Measurements from ENCODE around the gene KMT2C.

KMT2C gene

DNA sequence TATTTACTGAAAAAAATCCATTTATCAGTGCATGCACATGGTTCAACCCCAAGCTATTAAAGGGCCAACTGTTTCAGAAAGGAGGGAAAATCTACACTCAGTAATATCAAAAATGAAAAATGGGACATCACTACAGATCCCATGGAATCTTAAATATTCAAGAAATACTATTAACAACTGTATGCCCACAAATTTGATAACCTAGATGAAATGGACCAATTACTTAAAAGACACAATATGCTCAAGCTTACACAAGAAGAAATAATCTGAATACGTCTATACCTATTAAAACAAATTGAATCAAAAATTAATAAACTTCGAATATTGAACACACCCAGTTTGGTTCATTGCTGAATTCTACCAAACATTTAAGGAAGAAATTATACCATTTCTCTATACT lies 87.9 kb downstream of the KMT2C start:
- TF ChIP-seq TEAD4 (IDR thresholded peaks at IDR 0.05) (no peak), ZBTB7A (IDR thresholded peaks at IDR 0.05; ENCODE audit: low read depth) (no peak), EP300 (IDR thresholded peaks at IDR 0.05; ENCODE audit: borderline replicate concordance) (no peak), CEBPB (IDR thresholded peaks at IDR 0.05) (no peak)
- TF ChIP-seq, protein P1, sequence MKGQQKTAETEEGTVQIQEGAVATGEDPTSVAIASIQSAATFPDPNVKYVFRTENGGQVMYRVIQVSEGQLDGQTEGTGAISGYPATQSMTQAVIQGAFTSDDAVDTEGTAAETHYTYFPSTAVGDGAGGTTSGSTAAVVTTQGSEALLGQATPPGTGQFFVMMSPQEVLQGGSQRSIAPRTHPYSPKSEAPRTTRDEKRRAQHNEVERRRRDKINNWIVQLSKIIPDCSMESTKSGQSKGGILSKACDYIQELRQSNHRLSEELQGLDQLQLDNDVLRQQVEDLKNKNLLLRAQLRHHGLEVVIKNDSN (IDR thresholded peaks at IDR 0.05) = no peak
- TF ChIP-seq, protein P2, sequence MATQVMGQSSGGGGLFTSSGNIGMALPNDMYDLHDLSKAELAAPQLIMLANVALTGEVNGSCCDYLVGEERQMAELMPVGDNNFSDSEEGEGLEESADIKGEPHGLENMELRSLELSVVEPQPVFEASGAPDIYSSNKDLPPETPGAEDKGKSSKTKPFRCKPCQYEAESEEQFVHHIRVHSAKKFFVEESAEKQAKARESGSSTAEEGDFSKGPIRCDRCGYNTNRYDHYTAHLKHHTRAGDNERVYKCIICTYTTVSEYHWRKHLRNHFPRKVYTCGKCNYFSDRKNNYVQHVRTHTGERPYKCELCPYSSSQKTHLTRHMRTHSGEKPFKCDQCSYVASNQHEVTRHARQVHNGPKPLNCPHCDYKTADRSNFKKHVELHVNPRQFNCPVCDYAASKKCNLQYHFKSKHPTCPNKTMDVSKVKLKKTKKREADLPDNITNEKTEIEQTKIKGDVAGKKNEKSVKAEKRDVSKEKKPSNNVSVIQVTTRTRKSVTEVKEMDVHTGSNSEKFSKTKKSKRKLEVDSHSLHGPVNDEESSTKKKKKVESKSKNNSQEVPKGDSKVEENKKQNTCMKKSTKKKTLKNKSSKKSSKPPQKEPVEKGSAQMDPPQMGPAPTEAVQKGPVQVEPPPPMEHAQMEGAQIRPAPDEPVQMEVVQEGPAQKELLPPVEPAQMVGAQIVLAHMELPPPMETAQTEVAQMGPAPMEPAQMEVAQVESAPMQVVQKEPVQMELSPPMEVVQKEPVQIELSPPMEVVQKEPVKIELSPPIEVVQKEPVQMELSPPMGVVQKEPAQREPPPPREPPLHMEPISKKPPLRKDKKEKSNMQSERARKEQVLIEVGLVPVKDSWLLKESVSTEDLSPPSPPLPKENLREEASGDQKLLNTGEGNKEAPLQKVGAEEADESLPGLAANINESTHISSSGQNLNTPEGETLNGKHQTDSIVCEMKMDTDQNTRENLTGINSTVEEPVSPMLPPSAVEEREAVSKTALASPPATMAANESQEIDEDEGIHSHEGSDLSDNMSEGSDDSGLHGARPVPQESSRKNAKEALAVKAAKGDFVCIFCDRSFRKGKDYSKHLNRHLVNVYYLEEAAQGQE (IDR thresholded peaks at IDR 0.05; ENCODE audit: low read depth) = no peak

DNA sequence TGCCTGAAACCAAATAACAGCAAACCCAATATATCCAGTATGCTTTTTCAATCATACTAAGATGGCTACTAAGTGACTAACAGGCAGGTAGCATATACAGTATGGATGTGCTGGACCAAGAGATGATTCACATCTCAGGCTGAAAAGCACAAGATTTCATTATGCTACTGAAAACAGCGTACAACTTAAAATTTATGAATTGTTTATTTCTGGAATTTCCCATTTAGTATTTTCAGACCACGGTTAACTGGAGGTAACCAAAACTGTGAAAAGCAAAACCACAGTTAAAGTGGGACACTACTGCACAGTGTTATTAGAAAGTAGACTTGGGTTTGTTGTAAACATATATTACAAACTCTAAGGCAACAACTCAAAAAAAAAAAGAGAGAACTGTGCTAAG lies 91.5 kb downstream of the KMT2C start:
- no peak for TF ChIP-seq ZBTB7A (IDR thresholded peaks at IDR 0.05; ENCODE audit: low read depth)
- TF ChIP-seq, protein P3, sequence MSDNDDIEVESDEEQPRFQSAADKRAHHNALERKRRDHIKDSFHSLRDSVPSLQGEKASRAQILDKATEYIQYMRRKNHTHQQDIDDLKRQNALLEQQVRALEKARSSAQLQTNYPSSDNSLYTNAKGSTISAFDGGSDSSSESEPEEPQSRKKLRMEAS (IDR thresholded peaks at IDR 0.05) = no peak
- TF ChIP-seq EP300 (IDR thresholded peaks at IDR 0.05; ENCODE audit: borderline replicate concordance) = no peak
- TF ChIP-seq, protein P2 (IDR thresholded peaks at IDR 0.05; ENCODE audit: low read depth) = no peak
- TF ChIP-seq TCF12 (IDR thresholded peaks at IDR 0.05; ENCODE audit: low read depth) = no peak
- no peak for TF ChIP-seq FOXM1 (IDR thresholded peaks at IDR 0.05; ENCODE audit: borderline replicate concordance, low read depth)
- TF ChIP-seq TEAD4 (IDR thresholded peaks at IDR 0.05) = no peak
- TF ChIP-seq, protein P1 (IDR thresholded peaks at IDR 0.05) = no peak
- no peak for TF ChIP-seq EGR1 (IDR thresholded peaks at IDR 0.05)
- no peak for TF ChIP-seq RAD21 (IDR thresholded peaks at IDR 0.05; ENCODE audit: low read depth)
- TF ChIP-seq CEBPB (IDR thresholded peaks at IDR 0.05) = no peak
- no peak for TF ChIP-seq TAF1 (IDR thresholded peaks at IDR 0.05; ENCODE audit: low read depth)

DNA sequence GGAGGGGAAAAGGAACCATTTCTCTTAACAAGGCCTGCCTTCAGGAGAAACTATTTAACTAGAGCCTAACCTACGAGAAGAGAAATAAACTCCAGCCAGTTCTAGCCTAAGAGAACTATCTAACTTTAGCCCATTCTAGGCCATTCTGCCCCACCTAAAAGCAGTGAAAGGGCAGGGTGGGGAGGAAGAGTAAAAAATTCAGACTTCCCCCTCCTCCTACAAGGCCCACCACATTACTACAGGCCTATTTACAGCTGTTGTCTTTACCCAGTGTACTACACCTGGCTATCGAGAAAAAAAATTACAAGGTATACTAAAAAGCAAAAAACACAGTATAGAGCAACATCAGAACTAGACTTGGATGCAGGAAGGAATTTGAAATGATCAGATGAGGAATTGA lies 93.0 kb downstream of the KMT2C start:
- TF ChIP-seq, protein P2 (IDR thresholded peaks at IDR 0.05; ENCODE audit: low read depth) = no peak
- TF ChIP-seq FOXM1 (IDR thresholded peaks at IDR 0.05; ENCODE audit: borderline replicate concordance, low read depth) (no peak), TEAD4 (IDR thresholded peaks at IDR 0.05) (no peak), CREB1 (IDR thresholded peaks at IDR 0.05; ENCODE audit: low read depth) (no peak), YY1 (IDR thresholded peaks at IDR 0.05; ENCODE audit: low read depth) (no peak), CEBPB (IDR thresholded peaks at IDR 0.05) (no peak), EP300 (IDR thresholded peaks at IDR 0.05; ENCODE audit: borderline replicate concordance) (no peak), RAD21 (IDR thresholded peaks at IDR 0.05; ENCODE audit: low read depth) (no peak)
- TF ChIP-seq, protein P3 (IDR thresholded peaks at IDR 0.05) = no peak
- TF ChIP-seq, protein P1 (IDR thresholded peaks at IDR 0.05) = no peak

DNA sequence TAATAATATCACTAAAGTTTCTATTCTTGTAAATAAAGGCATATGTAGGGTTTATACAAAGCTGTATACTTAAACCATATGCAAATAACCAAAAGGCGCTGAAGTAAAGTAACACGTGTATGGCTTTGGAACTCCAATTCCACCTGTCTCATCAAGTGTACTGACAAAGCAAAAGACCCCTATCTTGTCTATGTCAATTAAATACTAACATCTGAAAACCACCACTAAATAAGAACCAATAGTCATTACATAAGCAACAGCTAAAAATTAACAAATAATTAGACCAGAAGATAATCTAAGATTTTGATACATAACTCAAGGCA lies 93.9 kb downstream of the KMT2C start:
- TF ChIP-seq NFIC (IDR thresholded peaks at IDR 0.05) (no peak), CEBPB (IDR thresholded peaks at IDR 0.05) (no peak), FOXM1 (IDR thresholded peaks at IDR 0.05; ENCODE audit: borderline replicate concordance, low read depth) (no peak), TAF1 (IDR thresholded peaks at IDR 0.05; ENCODE audit: low read depth) (no peak), ZBTB7A (IDR thresholded peaks at IDR 0.05; ENCODE audit: low read depth) (no peak), TCF12 (IDR thresholded peaks at IDR 0.05; ENCODE audit: low read depth) (no peak), TEAD4 (IDR thresholded peaks at IDR 0.05) (no peak), EGR1 (IDR thresholded peaks at IDR 0.05) (no peak), RAD21 (IDR thresholded peaks at IDR 0.05; ENCODE audit: low read depth) (no peak), CREB1 (IDR thresholded peaks at IDR 0.05; ENCODE audit: low read depth) (no peak), EP300 (IDR thresholded peaks at IDR 0.05; ENCODE audit: borderline replicate concordance) (no peak)
- TF ChIP-seq, protein P3 (IDR thresholded peaks at IDR 0.05) = no peak
- TF ChIP-seq, protein P2 (IDR thresholded peaks at IDR 0.05; ENCODE audit: low read depth) = no peak
